ENCODE data around the gene TNFRSF4.
"Not testable (repeated sequence)": the region's sequence is repeated elsewhere in the genome, so short reads cannot be mapped to it uniquely, and the experiment has no call there.

Gene TNFRSF4

DNA sequence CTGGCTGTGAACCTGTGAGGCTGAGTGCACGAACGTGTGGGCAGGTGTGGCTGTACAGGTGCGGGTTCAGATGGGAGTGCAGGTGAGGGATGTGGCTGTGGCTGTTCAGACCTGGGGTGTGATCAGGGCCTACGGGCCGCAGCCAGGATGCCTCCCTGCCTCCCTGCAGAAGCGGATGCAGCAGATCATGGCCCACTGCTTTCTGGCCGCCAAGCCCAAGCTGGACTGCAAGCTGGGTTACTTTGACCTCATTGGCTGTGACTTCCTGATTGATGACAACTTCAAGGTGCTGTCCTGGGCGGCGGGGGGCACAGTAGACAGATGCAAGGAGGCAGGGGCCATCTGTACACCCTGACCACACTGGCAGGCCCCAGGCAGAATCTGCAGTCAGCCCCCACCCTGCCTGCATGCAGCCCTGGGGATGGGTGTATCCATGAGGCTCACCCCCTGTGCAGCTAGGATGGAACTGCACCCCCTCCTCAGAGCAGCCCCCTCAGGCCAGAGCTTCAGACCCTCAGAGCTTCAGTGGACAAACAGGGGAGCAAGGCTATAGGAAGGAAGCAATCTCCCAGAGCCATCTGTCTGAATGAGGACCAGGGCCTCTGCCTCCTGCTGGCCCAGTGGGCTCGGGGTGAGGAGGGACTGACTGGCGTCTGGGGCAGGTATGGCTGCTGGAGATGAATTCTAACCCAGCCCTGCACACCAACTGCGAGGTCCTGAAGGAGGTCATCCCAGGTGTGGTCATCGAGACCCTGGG, 17.3 kb downstream of the TNFRSF4 start:
- Histone ChIP-seq H3K9ac (no peak overlapping the region), H3K9me3 (replicated peaks in 1 of 11) (peaks cover 26 to 49% (median 38%) of the 10 kb centered on the region in 11 experiments), H3K4me1 (peaks cover 0 to 26% (median 15%) of the 10 kb centered on the region in 10 experiments; a peak in 19 of 20 replicates), H4K20me1 (no peaks in the 10 kb centered on the region), H3K36me3 (no peaks in the 10 kb centered on the region), H3K4me2 (no peak overlapping the region), H3K27ac (no peak overlapping the region), H3K27me3 (peaks cover 0 to 20% (median 15%) of the 10 kb centered on the region in 11 experiments; a peak in 19 of 22 replicates), H3K4me3 (no peak overlapping the region)
- no peak for TF ChIP-seq Cebpa-rat (IDR thresholded peaks at IDR 0.05)

DNA sequence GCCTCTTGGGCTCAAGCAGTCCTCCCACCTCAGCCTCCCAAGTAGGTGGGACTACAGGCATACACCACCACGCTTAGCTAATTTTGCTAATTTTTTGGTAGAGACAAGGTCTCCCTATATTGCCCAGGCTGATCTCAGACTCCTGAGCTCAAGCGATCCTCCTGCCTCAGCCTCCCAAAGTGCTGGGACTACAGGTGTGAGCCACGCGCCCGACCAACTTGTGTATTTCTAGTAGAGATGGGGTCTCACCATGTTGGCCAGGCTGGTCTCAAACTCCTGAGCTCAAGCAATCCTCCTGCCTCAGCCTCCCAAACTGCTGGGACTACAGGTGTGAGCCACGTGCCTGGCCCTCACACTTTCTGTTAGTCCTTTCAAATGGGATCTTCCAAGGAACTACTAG, 18.2 kb downstream of the TNFRSF4 start:
- H3K36me3 ChIP-seq, H3K27ac ChIP-seq, H3K4me3 ChIP-seq, H3K4me2 ChIP-seq, H4K20me1 ChIP-seq, H3K9ac ChIP-seq: not testable (repeated sequence)
- H3K4me1 ChIP-seq = peaks cover 0 to 24% (median 13%) of the 10 kb centered on the region in 10 experiments; a peak in 19 of 20 replicates
- peaks cover 30 to 53% (median 45%) of the 10 kb centered on the region in 11 experiments for H3K9me3 ChIP-seq (replicated peaks in 1 of 11)
- H3K27me3 ChIP-seq = peaks cover 0 to 12% (median 7%) of the 10 kb centered on the region in 11 experiments; a peak in 19 of 22 replicates

DNA sequence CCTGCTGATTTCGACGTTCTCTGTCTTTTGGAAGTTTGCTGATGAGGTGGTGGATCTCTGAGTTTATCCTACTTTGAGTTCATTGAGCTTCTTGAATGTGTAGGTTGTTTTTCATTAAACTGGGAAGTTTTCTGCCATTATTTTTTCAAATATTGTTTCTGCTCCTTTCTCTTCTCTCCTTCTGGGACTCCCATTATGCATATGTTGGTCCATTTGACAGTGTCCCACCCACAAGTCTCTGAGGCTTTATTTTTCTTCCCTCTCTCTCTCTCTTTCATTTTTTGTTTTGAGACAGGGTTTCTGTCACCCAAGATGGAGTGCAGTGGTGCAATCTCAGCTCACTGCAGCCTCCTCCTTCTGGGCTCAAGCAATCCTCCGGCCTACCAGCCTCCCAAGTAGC, 19.2 kb downstream of the TNFRSF4 start:
- Histone ChIP-seq H3K4me3 (no peak overlapping the region), H3K9me3 (replicated peaks in 1 of 11) (peaks cover 30 to 55% (median 46%) of the 10 kb centered on the region in 11 experiments), H3K27me3 (peaks cover 0 to 2% (median 0%) of the 10 kb centered on the region in 11 experiments; a peak in 3 of 22 replicates), H3K4me1 (peaks cover under 1 to 14% (median 4%) of the 10 kb centered on the region in 10 experiments; a peak in 14 of 20 replicates), H3K9ac (no peak overlapping the region), H3K27ac (no peak overlapping the region), H3K4me2 (no peak overlapping the region), H3K36me3 (no peaks in the 10 kb centered on the region), H4K20me1 (no peaks in the 10 kb centered on the region)
- no peak for TF ChIP-seq Cebpa-rat (IDR thresholded peaks at IDR 0.05)

DNA sequence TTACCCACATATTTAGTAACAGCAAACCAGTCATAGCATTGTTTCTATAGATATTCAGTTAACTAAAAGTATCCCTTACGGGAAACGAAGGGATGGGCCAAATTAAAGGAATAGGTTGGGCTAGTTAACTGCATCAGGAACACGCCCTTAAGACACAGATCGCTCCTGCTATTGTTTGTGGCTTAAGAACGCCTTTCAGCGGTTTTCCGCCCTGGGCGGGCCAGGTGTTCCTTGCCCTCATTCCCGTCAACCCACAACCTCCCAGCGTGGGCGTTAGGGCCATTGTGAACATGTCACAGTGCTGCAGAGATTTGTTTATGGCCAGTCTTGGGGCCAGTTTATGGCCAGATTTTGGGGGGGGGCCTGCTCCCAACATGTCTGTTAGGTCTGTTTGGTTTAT, 22.2 kb downstream of the TNFRSF4 start:
- Histone ChIP-seq H3K27me3 (peaks cover 0 to 12% (median 0%) of the 10 kb centered on the region in 11 experiments; a peak in 2 of 22 replicates), H3K9ac (no peak overlapping the region), H3K36me3 (no peaks in the 10 kb centered on the region), H4K20me1 (no peaks in the 10 kb centered on the region), H3K4me1 (peaks cover 0 to 16% (median 11%) of the 10 kb centered on the region in 10 experiments; a peak in 13 of 20 replicates), H3K4me3 (no peak overlapping the region), H3K27ac (no peak overlapping the region), H3K4me2 (no peak overlapping the region), H3K9me3 (replicated peaks in 1 of 11) (peaks cover 30 to 55% (median 46%) of the 10 kb centered on the region in 11 experiments)
- TF ChIP-seq Cebpa-rat (IDR thresholded peaks at IDR 0.05) = no peak

DNA sequence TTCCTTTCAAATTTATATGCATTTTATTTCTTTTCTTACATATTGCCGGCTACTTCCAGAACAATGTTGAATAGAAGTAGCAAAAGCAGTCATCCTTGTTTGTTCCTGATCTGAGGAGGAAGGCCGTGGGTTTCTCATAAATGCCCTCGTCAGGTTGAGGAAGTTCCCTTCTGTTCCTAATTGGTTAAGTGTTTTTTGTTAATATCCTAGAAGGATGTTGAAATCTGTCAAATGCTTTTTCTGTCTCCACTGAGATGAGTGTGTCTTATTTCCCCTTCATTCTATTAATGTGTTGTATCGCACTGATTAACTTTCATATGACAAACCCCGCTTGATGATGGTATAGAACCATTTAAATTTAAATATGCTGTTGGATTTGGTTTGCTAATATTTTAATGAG, 24.8 kb downstream of the TNFRSF4 start:
- Histone ChIP-seq H3K4me2 (peak overlapping the region in 7 of 11 experiments; percentile 20 to 70 (median 43); a peak in 13 of 22 replicates), H3K4me3 (no peak overlapping the region), H3K27me3 (peaks cover 0 to 12% (median 0%) of the 10 kb centered on the region in 11 experiments; a peak in 3 of 22 replicates), H3K36me3 (no peaks in the 10 kb centered on the region), H3K4me1 (peaks cover 9 to 29% (median 23%) of the 10 kb centered on the region in 10 experiments), H4K20me1 (no peaks in the 10 kb centered on the region), H3K9me3 (replicated peaks in 1 of 11) (peaks cover 12 to 36% (median 28%) of the 10 kb centered on the region in 11 experiments; a peak in 21 of 22 replicates), H3K9ac (no peak overlapping the region), H3K27ac (no peak overlapping the region)
- no peak for TF ChIP-seq Cebpa-rat (IDR thresholded peaks at IDR 0.05)

DNA sequence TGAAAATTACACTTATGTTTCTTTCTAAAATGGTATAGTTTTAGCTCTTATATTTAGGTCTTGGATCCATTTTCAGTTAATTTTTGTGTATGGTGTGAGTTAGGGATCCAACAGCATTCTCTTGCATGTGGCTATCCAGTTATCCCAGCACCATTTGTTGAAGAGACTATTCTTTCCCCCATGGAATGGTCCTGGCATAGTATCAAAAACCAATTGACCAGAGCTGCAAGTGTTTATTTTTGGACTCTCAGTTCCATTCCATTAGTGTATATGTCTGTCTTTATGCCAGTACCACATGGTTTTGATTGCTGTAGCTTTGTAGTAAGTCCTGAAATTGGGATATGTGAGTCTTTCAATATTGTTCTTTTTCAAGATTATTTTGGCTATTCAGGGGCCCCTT, 26.0 kb downstream of the TNFRSF4 start:
- Histone ChIP-seq H3K9ac (no peak overlapping the region), H3K4me2 (no peak overlapping the region), H4K20me1 (peaks cover 0 to 11% (median 0%) of the 10 kb centered on the region in 11 experiments; a peak in 1 of 22 replicates), H3K27me3 (peaks cover 0 to 13% (median 5%) of the 10 kb centered on the region in 11 experiments; a peak in 9 of 22 replicates), H3K36me3 (no peaks in the 10 kb centered on the region), H3K27ac (no peak overlapping the region), H3K4me1 (peaks cover 20 to 39% (median 27%) of the 10 kb centered on the region in 10 experiments), H3K4me3 (no peak overlapping the region), H3K9me3 (replicated peaks in 1 of 11) (peaks cover 12 to 26% (median 21%) of the 10 kb centered on the region in 11 experiments; a peak in 21 of 22 replicates)
- TF ChIP-seq Cebpa-rat (IDR thresholded peaks at IDR 0.05) = no peak

DNA sequence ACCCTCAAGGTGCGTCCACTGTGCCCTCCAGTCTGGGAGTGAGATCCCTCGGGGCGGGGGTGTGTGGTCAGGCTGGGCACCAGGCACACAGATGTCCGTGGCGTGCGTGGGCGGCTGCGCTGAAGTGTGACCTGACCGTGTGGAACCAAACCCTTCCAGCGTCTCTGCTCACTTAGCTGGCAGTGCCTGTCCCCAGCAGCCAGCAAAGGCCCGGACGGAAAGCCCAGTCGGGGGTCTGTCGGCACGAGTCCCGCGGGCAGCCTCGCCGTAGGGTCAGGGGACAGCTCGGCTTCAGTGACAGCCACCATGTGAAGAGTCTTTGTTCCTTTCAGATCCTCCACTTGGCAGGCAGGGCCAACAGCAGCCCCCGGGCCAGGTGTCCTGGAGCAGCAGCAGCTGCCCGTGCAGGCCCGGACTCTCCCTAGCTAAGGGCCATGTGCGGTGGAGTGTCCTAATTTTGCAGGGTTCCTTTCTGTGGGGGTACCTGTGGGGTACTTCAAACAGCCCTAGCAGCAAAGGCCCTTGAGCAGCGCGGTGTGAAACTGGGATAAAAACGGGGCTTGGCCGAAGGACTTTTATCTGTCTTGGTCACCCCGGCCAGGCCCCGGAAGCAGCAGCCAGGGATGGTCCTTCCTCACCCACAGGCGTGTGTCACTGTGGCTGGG, 28.7 kb downstream of the TNFRSF4 start:
- Histone ChIP-seq H3K27ac (no peak overlapping the region), H3K4me2 (peak overlapping the region; percentile 3 to 70 (median 56); a peak in 21 of 22 replicates), H3K36me3 (no peaks in the 10 kb centered on the region), H3K9ac (no peak overlapping the region; a peak in 1 of 22 replicates), H3K4me3 (no peak overlapping the region), H3K4me1 (peaks cover 36 to 60% (median 48%) of the 10 kb centered on the region in 10 experiments), H3K9me3 (replicated peaks in 1 of 11) (no peaks in the 10 kb centered on the region), H4K20me1 (peaks cover 0 to 17% (median 0%) of the 10 kb centered on the region in 11 experiments; a peak in 1 of 22 replicates), H3K27me3 (peaks cover 0 to 26% (median 12%) of the 10 kb centered on the region in 11 experiments; a peak in 14 of 22 replicates)
- no peak for TF ChIP-seq Cebpa-rat (IDR thresholded peaks at IDR 0.05)

DNA sequence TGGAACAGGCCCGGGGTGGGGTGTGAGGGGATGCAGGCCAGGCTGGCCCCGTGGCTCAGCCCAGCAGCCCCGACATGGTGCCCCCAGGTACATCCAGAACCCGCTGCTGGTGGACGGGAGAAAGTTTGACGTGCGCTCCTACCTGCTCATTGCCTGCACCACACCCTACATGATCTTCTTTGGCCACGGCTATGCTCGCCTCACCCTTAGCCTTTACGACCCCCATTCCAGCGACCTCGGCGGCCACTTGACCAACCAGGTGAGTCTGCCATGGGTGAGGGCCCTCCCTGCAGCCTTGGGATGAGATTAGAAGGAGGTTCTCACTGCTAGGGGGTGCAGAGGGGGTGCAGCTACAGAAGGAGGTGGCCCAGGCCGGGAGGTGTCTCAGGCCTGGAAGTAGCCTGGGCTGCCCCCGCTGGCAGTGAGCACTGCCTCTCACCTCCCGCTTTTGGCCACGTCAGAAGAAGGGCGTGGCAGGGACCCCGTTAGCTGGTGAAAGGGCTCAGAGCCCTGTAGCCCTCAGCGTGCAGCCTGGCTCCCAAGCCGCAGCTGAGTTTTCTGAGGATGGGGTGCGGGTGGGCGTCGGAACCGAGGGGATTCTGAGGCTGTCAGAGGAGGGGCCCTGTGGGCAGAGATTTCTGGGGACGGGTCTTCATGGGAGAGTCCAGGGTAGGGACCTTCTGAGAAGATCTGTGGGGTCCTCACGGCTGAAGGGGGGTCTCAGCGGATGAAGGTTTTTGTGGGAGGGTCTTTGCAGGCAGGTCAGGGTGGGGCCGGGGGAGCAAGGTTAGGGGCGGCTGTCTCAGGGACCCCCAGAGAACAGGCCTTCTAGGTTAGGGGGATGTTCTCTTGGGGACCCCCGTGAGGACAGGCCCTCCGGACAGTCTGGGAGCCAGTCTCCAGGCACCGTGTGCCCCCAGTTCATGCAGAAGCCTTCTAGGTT, 29.8 kb downstream of the TNFRSF4 start:
- no peak overlapping the region for H3K9ac ChIP-seq
- H4K20me1 ChIP-seq = peaks cover 0 to 27% (median 7%) of the 10 kb centered on the region in 11 experiments; a peak in 11 of 22 replicates
- H3K36me3 ChIP-seq = no peaks in the 10 kb centered on the region
- no peak for TF ChIP-seq Cebpa-rat (IDR thresholded peaks at IDR 0.05)
- H3K27ac ChIP-seq = no peak overlapping the region
- peaks cover 0 to 36% (median 8%) of the 10 kb centered on the region in 11 experiments; a peak in 15 of 22 replicates for H3K27me3 ChIP-seq
- no peaks in the 10 kb centered on the region for H3K9me3 ChIP-seq (replicated peaks in 1 of 11)
- H3K4me1 ChIP-seq = peaks cover 36 to 64% (median 55%) of the 10 kb centered on the region in 10 experiments
- no peak overlapping the region for H3K4me3 ChIP-seq
- peak overlapping the region in 5 of 11 experiments; percentile 61 to 72 (median 68); a peak in 8 of 22 replicates for H3K4me2 ChIP-seq
